ENCODE data around the gene SLC4A1. TPM values are rescaled to one million over a fixed set of nuclear protein-coding genes. Genes with fewer than 3 reads are reported as not detected.

Gene SLC4A1
- total and polyA plus RNA-seq, 8 donors = 8.3 TPM; not detected in 7

DNA sequence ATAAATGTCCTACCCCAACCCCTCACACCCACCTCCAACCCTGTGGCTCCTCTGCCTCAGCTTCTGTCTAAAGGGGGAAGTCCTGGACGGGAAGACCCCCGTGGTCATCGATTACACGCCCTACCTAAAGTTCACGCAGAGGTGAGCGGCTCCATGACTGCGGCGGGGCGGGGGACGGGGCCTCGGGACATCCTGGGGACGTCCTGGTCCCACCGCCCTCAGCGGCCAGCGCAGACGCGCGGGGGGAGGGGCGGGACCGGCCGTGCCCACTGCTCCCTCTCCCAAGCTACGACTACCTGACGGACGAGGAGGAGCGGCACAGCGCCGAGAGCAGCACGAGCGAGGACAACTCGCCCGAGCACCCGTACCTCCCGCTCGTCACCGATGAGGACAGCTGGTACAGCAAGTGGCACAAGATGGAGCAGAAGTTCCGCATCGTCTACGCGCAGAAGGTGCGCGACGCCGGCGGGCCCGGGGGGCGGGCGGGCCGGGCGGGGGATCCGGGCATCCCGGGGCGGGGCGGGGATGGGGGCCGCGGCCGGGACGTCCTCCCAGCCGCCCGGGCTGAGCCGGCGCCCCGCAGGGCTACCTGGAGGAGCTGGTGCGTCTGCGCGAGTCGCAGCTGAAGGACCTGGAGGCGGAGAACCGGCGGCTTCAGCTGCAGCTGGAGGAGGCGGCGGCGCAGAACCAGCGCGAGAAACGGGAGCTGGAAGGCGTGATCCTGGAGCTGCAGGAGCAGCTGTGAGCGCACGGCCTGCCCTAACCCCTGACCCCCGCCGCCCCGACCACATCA lies 47.1 kb upstream of the SLC4A1 start:
- Histone ChIP-seq H3K9me3 (no peaks in the 10 kb centered on the region), H3K4me3 (peak overlapping the region; percentile 27 to 47 (median 34)), H3K27ac (no peak overlapping the region), H3K4me1 (peaks cover 11 to 19% (median 13%) of the 10 kb centered on the region in 4 donors), H3K27me3 (peaks cover 12 to 69% (median 47%) of the 10 kb centered on the region in 3 donors), H3K36me3 (peaks cover 8 to 16% (median 11%) of the 10 kb centered on the region in 4 donors)
- 1 to 2% (median 2%) methylated on average over 9 to 81 of the region's 81 CpGs for WGBS, 5 donors
- no peak for TF ChIP-seq EP300 (IDR thresholded peaks at IDR 0.05)
- no peak for TF ChIP-seq POLR2AphosphoS5 (IDR thresholded peaks at IDR 0.05)
- TF ChIP-seq, protein P1, sequence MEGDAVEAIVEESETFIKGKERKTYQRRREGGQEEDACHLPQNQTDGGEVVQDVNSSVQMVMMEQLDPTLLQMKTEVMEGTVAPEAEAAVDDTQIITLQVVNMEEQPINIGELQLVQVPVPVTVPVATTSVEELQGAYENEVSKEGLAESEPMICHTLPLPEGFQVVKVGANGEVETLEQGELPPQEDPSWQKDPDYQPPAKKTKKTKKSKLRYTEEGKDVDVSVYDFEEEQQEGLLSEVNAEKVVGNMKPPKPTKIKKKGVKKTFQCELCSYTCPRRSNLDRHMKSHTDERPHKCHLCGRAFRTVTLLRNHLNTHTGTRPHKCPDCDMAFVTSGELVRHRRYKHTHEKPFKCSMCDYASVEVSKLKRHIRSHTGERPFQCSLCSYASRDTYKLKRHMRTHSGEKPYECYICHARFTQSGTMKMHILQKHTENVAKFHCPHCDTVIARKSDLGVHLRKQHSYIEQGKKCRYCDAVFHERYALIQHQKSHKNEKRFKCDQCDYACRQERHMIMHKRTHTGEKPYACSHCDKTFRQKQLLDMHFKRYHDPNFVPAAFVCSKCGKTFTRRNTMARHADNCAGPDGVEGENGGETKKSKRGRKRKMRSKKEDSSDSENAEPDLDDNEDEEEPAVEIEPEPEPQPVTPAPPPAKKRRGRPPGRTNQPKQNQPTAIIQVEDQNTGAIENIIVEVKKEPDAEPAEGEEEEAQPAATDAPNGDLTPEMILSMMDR (IDR thresholded peaks at IDR 0.05) = no peak
- no peak for TF ChIP-seq POLR2A (IDR thresholded peaks at IDR 0.05)
- peak; percentile 40 to 74 for DNase-seq
- intact Hi-C loops (cut with DNase I; ENCODE audit: low total_unique reads) = no loop called here

DNA sequence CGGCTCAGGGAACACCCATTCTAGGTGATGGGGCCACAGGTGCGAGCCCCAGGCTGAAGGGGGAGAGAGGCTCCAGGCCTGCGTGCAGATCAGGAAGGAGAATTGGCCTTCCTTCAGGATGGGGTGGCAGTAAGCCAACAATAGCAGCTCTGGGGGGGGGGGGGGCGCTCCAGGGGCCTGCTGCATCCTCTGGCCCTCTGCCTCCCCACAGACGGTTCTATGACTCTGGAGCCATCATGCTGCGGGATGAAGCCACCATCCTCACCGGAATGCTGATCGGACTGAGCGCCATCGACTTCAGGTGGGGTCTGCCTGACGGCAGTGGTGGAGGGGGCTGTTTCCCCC lies 46.6 kb upstream of the SLC4A1 start:
- Histone ChIP-seq H3K27ac (no peak overlapping the region), H3K27me3 (peaks cover 12 to 72% (median 47%) of the 10 kb centered on the region in 3 donors), H3K4me1 (peaks cover 11 to 19% (median 14%) of the 10 kb centered on the region in 4 donors), H3K36me3 (peaks cover 2 to 11% (median 6%) of the 10 kb centered on the region in 4 donors), H3K4me3 (peak overlapping the region in 1 of 4 donors; percentile 47), H3K9me3 (no peaks in the 10 kb centered on the region)
- TF ChIP-seq, protein P1 (IDR thresholded peaks at IDR 0.05) = no peak
- TF ChIP-seq EP300 (IDR thresholded peaks at IDR 0.05) (no peak), POLR2AphosphoS5 (IDR thresholded peaks at IDR 0.05) (no peak), POLR2A (IDR thresholded peaks at IDR 0.05) (no peak)
- DNase-seq = peak in 1 of 2 donors; percentile 4
- 22 to 41% (median 36%) methylated on average over 8 to 11 of the region's 11 CpGs for WGBS, 5 donors
- intact Hi-C loops (cut with DNase I; ENCODE audit: low total_unique reads) = no loop called here

DNA sequence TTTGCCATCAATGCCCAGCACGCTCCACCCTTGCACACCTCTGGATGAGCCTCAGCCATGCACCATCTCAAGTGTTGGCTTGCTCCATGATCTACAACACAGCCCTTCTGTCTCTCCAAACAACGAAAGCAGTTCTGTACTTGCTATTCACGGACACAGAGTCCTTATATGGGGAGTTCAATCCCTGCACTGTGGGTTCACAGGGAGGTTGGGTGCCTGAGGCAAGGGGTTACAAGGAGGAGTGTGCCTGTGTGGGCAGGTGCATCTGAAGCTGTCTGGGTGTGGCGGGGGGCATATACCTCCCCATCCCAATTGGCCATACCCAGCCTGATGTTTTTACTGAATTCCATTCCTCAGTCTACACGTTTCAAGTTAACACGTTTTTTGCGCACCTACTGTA lies 46.1 kb upstream of the SLC4A1 start:
- H3K27ac ChIP-seq = no peak overlapping the region
- no peak for DNase-seq
- H3K36me3 ChIP-seq = peaks cover 0 to 6% (median under 1%) of the 10 kb centered on the region in 4 donors
- H3K27me3 ChIP-seq = peaks cover 12 to 77% (median 47%) of the 10 kb centered on the region in 3 donors
- no peak overlapping the region for H3K4me3 ChIP-seq
- TF ChIP-seq POLR2AphosphoS5 (IDR thresholded peaks at IDR 0.05) = no peak
- TF ChIP-seq POLR2A (IDR thresholded peaks at IDR 0.05) = no peak
- TF ChIP-seq EP300 (IDR thresholded peaks at IDR 0.05) = no peak
- TF ChIP-seq, protein P1 (IDR thresholded peaks at IDR 0.05) = no peak
- intact Hi-C loops (cut with DNase I; ENCODE audit: low total_unique reads) = no loop called here
- WGBS, 5 donors = 72 to 84% (median 81%) methylated on average over 7 of the region's 7 CpGs
- no peaks in the 10 kb centered on the region for H3K9me3 ChIP-seq
- peaks cover 12 to 21% (median 17%) of the 10 kb centered on the region in 4 donors for H3K4me1 ChIP-seq

DNA sequence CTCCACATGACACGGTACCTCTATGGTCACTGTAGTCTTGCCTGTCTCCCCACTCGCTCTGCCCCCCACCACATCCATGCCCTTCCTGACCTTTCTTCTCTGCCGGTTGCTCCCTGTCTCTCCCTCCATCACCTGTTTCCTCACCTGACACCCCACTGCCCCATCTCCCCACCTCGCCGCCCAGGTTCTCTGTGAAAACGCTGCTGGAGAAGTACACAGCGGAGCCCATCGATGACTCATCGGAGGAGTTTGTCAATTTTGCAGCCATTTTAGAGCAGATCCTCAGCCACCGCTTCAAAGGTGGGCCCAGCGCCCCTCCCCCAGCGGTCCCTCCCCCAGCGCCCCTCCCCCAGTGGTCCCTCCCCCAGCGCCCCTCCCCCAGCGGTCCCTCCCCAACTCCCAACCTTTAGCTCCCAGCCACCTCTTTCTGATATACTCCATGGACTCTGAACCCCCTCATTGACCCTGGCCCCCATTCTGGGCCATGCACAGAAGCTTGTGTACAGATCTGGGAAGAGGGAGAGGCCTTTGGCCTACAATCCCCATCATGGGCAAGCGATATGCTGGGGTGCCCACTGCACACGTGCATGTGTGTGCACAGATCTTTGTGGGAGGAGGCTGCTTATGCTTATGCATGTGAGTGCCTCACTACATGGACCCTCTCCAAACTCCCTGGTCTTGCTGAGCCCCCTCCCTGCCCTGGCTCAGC lies 44.6 kb upstream of the SLC4A1 start:
- peaks cover 27 to 35% (median 31%) of the 10 kb centered on the region in 4 donors for H3K4me1 ChIP-seq
- intact Hi-C loops (cut with DNase I; ENCODE audit: low total_unique reads) = no loop called here
- DNase-seq = no peak
- no peaks in the 10 kb centered on the region for H3K9me3 ChIP-seq
- no peaks in the 10 kb centered on the region for H3K36me3 ChIP-seq
- no peak for TF ChIP-seq POLR2AphosphoS5 (IDR thresholded peaks at IDR 0.05)
- no peak for TF ChIP-seq EP300 (IDR thresholded peaks at IDR 0.05)
- TF ChIP-seq, protein P1 (IDR thresholded peaks at IDR 0.05) = no peak
- no peak for TF ChIP-seq POLR2A (IDR thresholded peaks at IDR 0.05)
- H3K27me3 ChIP-seq = peaks cover 12 to 81% (median 48%) of the 10 kb centered on the region in 3 donors
- no peak overlapping the region for H3K4me3 ChIP-seq
- no peak overlapping the region for H3K27ac ChIP-seq
- 51 to 65% (median 65%) methylated on average over 17 of the region's 17 CpGs for WGBS, 5 donors
